Gastrocnemius medialis (tissue), 4 donors: Measurements from ENCODE around the gene SUSD1.

ENCODE experiments used
- POLR2A ChIP-seq, 2 donors: fragments of 450-650 bp; IDR thresholded peaks; one replicate each; pipeline ENCODE4 v1.6.1; 2017; ENCODE audit warnings: antibody characterized with exemption in 2 of 2, mild to moderate bottlenecking in 2 of 2, moderate library complexity in 2 of 2
- TF ChIP-seq, protein P1 (sequence below), 5 experiments: fragments of 450-650 bp in 3 of 5; fragments of 200-600 bp in 2 of 5; sonication (generic) in 2 of 5; IDR thresholded peaks in 4 of 5; conservative IDR thresholded peaks in 1 of 5; 1 replicate in 4 of 5; 2 replicates in 1 of 5; pipeline ENCODE4 v1.5.1; 2016 to 2019; ENCODE audit warnings: antibody characterized with exemption in 5 of 5, mild to moderate bottlenecking in 3 of 5, moderate library complexity in 3 of 5

- TF ChIP-seq, protein P1, sequence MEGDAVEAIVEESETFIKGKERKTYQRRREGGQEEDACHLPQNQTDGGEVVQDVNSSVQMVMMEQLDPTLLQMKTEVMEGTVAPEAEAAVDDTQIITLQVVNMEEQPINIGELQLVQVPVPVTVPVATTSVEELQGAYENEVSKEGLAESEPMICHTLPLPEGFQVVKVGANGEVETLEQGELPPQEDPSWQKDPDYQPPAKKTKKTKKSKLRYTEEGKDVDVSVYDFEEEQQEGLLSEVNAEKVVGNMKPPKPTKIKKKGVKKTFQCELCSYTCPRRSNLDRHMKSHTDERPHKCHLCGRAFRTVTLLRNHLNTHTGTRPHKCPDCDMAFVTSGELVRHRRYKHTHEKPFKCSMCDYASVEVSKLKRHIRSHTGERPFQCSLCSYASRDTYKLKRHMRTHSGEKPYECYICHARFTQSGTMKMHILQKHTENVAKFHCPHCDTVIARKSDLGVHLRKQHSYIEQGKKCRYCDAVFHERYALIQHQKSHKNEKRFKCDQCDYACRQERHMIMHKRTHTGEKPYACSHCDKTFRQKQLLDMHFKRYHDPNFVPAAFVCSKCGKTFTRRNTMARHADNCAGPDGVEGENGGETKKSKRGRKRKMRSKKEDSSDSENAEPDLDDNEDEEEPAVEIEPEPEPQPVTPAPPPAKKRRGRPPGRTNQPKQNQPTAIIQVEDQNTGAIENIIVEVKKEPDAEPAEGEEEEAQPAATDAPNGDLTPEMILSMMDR (IDR thresholded peaks at IDR 0.05 in 4 of 5, conservative IDR thresholded peaks at IDR 0.05 in 1 of 5): no peak
- TF ChIP-seq POLR2A (IDR thresholded peaks at IDR 0.05): no peak
Measured at GRCh38 chr9:112200711-112201110, 25.6 kb upstream of the SUSD1 start.
